GM10847 (cell line): ENCODE measurements around the gene C17orf75.
A peak's percentile ranks its signal among the peaks of the same experiment; 100 is the strongest.

Source experiments
- POLR2A ChIP-seq: IDR thresholded peaks from 2 replicates; pipeline ENCODE4 v1.6.1; 2011; ENCODE audit not compliant: insufficient read length; ENCODE audit errors: extremely low read depth

Gene C17orf75

GRCh38 chr17:32350666-32351418 is 8.9 kb upstream of the C17orf75 start:
- no peak for TF ChIP-seq POLR2A

- TF ChIP-seq POLR2A, result peak; percentile 76
Observed at GRCh38 chr17:32349854-32350665, 8.1 kb upstream of the C17orf75 start, which contains the start of gene ZNF207. Gene ZNF207 (plus strand): TSS chr17:32350157. CDS start chr17:32350286, 129 bp downstream.

GRCh38 chr17:32349503-32349853 is 7.5 kb upstream of the C17orf75 start:
- no peak for TF ChIP-seq POLR2A

GRCh38 chr17:32348483-32348800 is 6.5 kb upstream of the C17orf75 start:
- no peak for TF ChIP-seq POLR2A

- no peak for TF ChIP-seq POLR2A
Observed at GRCh38 chr17:32345951-32346600, 4.1 kb upstream of the C17orf75 start.

- TF ChIP-seq POLR2A, result no peak
Observed at GRCh38 chr17:32342603-32343325, 791 bp upstream of the C17orf75 start.

GRCh38 chr17:32341141-32341856 is 674 bp downstream of the C17orf75 start:
- TF ChIP-seq POLR2A, result no peak

- TF ChIP-seq POLR2A, result no peak
Observed at GRCh38 chr17:32335687-32336086, 6.3 kb downstream of the C17orf75 start.

GRCh38 chr17:32335046-32335445 is 6.9 kb downstream of the C17orf75 start:
- TF ChIP-seq POLR2A, result no peak

- TF ChIP-seq POLR2A, result no peak
Observed at GRCh38 chr17:32333187-32333586, 8.8 kb downstream of the C17orf75 start.

GRCh38 chr17:32331243-32332040 is 10.5 kb downstream of the C17orf75 start:
- no peak for TF ChIP-seq POLR2A

- no peak for TF ChIP-seq POLR2A
Observed at GRCh38 chr17:32330147-32330546, 11.8 kb downstream of the C17orf75 start.

GRCh38 chr17:32327911-32328310 is 14.1 kb downstream of the C17orf75 start:
- TF ChIP-seq POLR2A, result no peak
